ENCODE data around the gene NDUFAF8. TPM values are rescaled to one million over a fixed set of nuclear protein-coding genes. Genes with fewer than 3 reads are reported as not detected.

NDUFAF8 gene
- total RNA-seq, 6 experiments from 2014 or later, result 15.7 to 35.9 (median 23.3) TPM

GRCh38 chr17:81200201-81200600, 38.9 kb upstream of the NDUFAF8 start:
- H3K36me3 ChIP-seq, result no peaks in the 10 kb centered on the region
- H3K4me3 ChIP-seq, result no peak overlapping the region
- intact Hi-C loops (cut with DNase I), result no loop called here
- 96% methylated on average over 5 of the region's 18 CpGs for WGBS (ENCODE audit: insufficient coverage, low coverage, low lambda C conversion rate, missing lambda C conversion rate)
- TF ChIP-seq CTCF (IDR thresholded peaks at IDR 0.05) (no peak), POLR2A (IDR thresholded peaks at IDR 0.05) (no peak)
- H3K27ac ChIP-seq, result no peak overlapping the region
- no peaks in the 10 kb centered on the region for H3K4me1 ChIP-seq
- ATAC-seq (no peak), DNase-seq (no peak)
- no peaks in the 10 kb centered on the region for H3K27me3 ChIP-seq
- no peaks in the 10 kb centered on the region for H3K9me3 ChIP-seq

GRCh38 chr17:81200695-81201580, 38.2 kb upstream of the NDUFAF8 start:
- intact Hi-C loops (cut with DNase I), result no loop called here
- H3K9me3 ChIP-seq, result no peaks in the 10 kb centered on the region
- ATAC-seq (peak; percentile 76 to 88 (median 85)), DNase-seq (peak in 1 of 3 donors; percentile 50)
- WGBS (ENCODE audit: insufficient coverage, low coverage, low lambda C conversion rate, missing lambda C conversion rate), result 41% methylated on average over 6 of the region's 27 CpGs
- TF ChIP-seq CTCF (IDR thresholded peaks at IDR 0.05) (peak; percentile 56 to 64 (median 58)), POLR2A (IDR thresholded peaks at IDR 0.05) (no peak)
- no peaks in the 10 kb centered on the region for H3K36me3 ChIP-seq
- H3K27ac ChIP-seq, result no peak overlapping the region
- H3K4me3 ChIP-seq, result no peak overlapping the region
- H3K4me1 ChIP-seq, result no peaks in the 10 kb centered on the region
- H3K27me3 ChIP-seq, result no peaks in the 10 kb centered on the region

DNA sequence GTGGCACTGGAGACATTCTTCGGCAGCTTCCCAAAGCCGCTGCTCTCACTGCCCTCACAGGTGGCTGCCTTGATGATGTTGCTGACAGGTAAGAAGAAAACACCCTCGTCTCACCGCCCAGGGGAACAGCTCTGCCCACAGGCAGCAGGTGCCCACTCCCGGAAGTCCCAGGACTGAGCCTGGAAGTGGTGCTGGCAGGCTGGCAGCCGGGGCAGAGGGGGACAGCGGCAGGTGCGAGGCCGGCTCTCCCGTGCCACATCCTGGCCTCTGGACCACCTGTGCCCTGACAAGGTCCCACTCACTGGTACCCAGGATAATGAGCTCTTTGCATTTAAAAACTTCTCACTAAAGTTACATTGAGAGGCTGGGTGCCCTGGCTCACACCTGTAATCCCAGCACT, 36.8 kb upstream of the NDUFAF8 start:
- TF ChIP-seq POLR2A (IDR thresholded peaks at IDR 0.05) (no peak), CTCF (IDR thresholded peaks at IDR 0.05) (no peak)
- no peaks in the 10 kb centered on the region for H3K4me1 ChIP-seq
- no peak overlapping the region for H3K27ac ChIP-seq
- intact Hi-C loops (cut with DNase I), result no loop called here
- no peaks in the 10 kb centered on the region for H3K27me3 ChIP-seq
- H3K36me3 ChIP-seq, result no peaks in the 10 kb centered on the region
- H3K9me3 ChIP-seq, result no peaks in the 10 kb centered on the region
- H3K4me3 ChIP-seq, result no peak overlapping the region
- 100% methylated on average over 2 of the region's 10 CpGs for WGBS (ENCODE audit: insufficient coverage, low coverage, low lambda C conversion rate, missing lambda C conversion rate)
- ATAC-seq, result no peak
- DNase-seq, result no peak

DNA sequence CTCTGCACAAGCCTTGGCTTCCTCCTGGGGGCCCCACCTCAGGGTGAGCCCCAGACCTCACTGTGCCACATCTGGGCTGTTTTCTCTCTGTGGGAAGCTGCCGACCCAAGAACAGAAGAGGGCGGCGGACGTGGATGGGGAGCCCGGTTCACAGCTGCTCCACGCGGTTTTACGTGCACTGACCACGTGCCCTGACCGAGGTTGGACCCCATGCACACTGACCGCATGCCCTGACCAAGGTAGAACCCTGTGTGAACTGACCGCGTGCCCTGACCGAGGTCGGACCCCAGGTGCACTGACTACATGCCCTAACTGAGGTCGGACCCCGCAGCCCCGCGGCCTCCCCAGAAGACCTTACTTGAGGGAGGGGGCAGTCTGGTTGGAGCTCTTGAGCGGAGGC, 36.0 kb upstream of the NDUFAF8 start:
- Histone ChIP-seq H3K9me3 (no peaks in the 10 kb centered on the region), H3K4me1 (no peaks in the 10 kb centered on the region), H3K36me3 (no peaks in the 10 kb centered on the region), H3K27me3 (no peaks in the 10 kb centered on the region), H3K4me3 (no peak overlapping the region), H3K27ac (no peak overlapping the region)
- WGBS (ENCODE audit: insufficient coverage, low coverage, low lambda C conversion rate, missing lambda C conversion rate), result no CpG with 5 or more reads among the region's 20 CpGs
- ATAC-seq (no peak), DNase-seq (no peak)
- intact Hi-C loops (cut with DNase I), result no loop called here
- no peak for TF ChIP-seq CTCF (IDR thresholded peaks at IDR 0.05)
- TF ChIP-seq POLR2A (IDR thresholded peaks at IDR 0.05), result no peak
